ENCODE results near the gene GOLGA6L2.

Gene GOLGA6L2

DNA sequence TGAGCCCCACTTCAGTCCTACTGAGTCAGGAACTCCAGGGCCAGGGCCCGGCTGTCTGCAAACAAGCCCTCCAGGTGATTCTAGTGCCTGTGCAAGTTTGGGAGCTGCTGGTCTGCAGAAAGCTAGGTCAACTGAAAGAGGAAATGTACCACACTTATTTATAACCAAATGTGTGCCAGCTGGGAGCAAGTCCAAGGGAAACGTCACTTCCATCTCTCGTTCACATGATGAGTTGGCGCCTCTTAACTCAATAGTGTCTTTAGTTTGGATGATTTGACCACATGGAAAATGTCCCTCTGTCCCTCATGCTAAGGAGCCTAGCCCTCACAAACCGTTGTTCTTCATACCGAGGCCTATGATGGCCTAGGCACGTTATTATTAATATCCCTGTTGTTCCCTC, 49.3 kb downstream of the GOLGA6L2 start:
- TF ChIP-seq EZH2 (IDR thresholded peaks at IDR 0.05; ENCODE audit: borderline replicate concordance, low read length) (no peak), CTCF (IDR thresholded peaks at IDR 0.05; ENCODE audit: low read length) (no peak)
- Histone ChIP-seq H3K36me3 (ENCODE audit: insufficient read depth, low read length) (no peaks in the 10 kb centered on the region), H3K4me1 (ENCODE audit: insufficient read depth, low read length, severe bottlenecking) (no peaks in the 10 kb centered on the region), H3K9ac (ENCODE audit: low read length) (no peak overlapping the region), H3K79me2 (ENCODE audit: insufficient read depth, low read length) (no peaks in the 10 kb centered on the region), H3F3A (ENCODE audit: insufficient read depth, low read length) (no peaks in the 10 kb centered on the region), H2AFZ (ENCODE audit: low read length) (no peak overlapping the region), H3K9me2 (ENCODE audit: low read depth, low read length) (no peaks in the 10 kb centered on the region), H3K4me2 (ENCODE audit: low read length) (no peak overlapping the region), H3K4me3 (ENCODE audit: low read depth, low read length, poor library complexity, severe bottlenecking) (no peak overlapping the region), H3K27ac (ENCODE audit: low read depth, low read length, poor library complexity, severe bottlenecking) (no peak overlapping the region), H4K20me1 (ENCODE audit: insufficient read depth, low read length) (no peaks in the 10 kb centered on the region), H3K9me3 (ENCODE audit: low read length) (no peaks in the 10 kb centered on the region), H3K27me3 (ENCODE audit: insufficient read depth, low read length) (no peaks in the 10 kb centered on the region)

- no peaks in the 10 kb centered on the region for H3K9me2 ChIP-seq (ENCODE audit: low read depth, low read length)
- TF ChIP-seq EZH2 (IDR thresholded peaks at IDR 0.05; ENCODE audit: borderline replicate concordance, low read length) (no peak), CTCF (IDR thresholded peaks at IDR 0.05; ENCODE audit: low read length) (no peak)
- no peak overlapping the region for H3K9ac ChIP-seq (ENCODE audit: low read length)
- H3K79me2 ChIP-seq (ENCODE audit: insufficient read depth, low read length), result no peaks in the 10 kb centered on the region
- no peaks in the 10 kb centered on the region for H3K27me3 ChIP-seq (ENCODE audit: insufficient read depth, low read length)
- H3K4me2 ChIP-seq (ENCODE audit: low read length), result no peak overlapping the region
- no peaks in the 10 kb centered on the region for H3F3A ChIP-seq (ENCODE audit: insufficient read depth, low read length)
- H3K4me3 ChIP-seq (ENCODE audit: low read depth, low read length, poor library complexity, severe bottlenecking), result no peak overlapping the region
- H2AFZ ChIP-seq (ENCODE audit: low read length), result no peak overlapping the region
- no peak overlapping the region for H3K27ac ChIP-seq (ENCODE audit: low read depth, low read length, poor library complexity, severe bottlenecking)
- H3K9me3 ChIP-seq (ENCODE audit: low read length), result no peaks in the 10 kb centered on the region
- no peaks in the 10 kb centered on the region for H4K20me1 ChIP-seq (ENCODE audit: insufficient read depth, low read length)
- no peaks in the 10 kb centered on the region for H3K36me3 ChIP-seq (ENCODE audit: insufficient read depth, low read length)
- no peaks in the 10 kb centered on the region for H3K4me1 ChIP-seq (ENCODE audit: insufficient read depth, low read length, severe bottlenecking)
Observed at GRCh38 chr15:23395832-23396231, 51.2 kb downstream of the GOLGA6L2 start.

- no peaks in the 10 kb centered on the region for H3K9me2 ChIP-seq (ENCODE audit: low read depth, low read length)
- H2AFZ ChIP-seq (ENCODE audit: low read length), result no peak overlapping the region
- H4K20me1 ChIP-seq (ENCODE audit: insufficient read depth, low read length), result no peaks in the 10 kb centered on the region
- H3K36me3 ChIP-seq (ENCODE audit: insufficient read depth, low read length), result no peaks in the 10 kb centered on the region
- no peaks in the 10 kb centered on the region for H3F3A ChIP-seq (ENCODE audit: insufficient read depth, low read length)
- H3K4me3 ChIP-seq (ENCODE audit: low read depth, low read length, poor library complexity, severe bottlenecking), result no peak overlapping the region
- no peaks in the 10 kb centered on the region for H3K79me2 ChIP-seq (ENCODE audit: insufficient read depth, low read length)
- H3K9ac ChIP-seq (ENCODE audit: low read length), result no peak overlapping the region
- H3K9me3 ChIP-seq (ENCODE audit: low read length), result no peaks in the 10 kb centered on the region
- no peak overlapping the region for H3K4me2 ChIP-seq (ENCODE audit: low read length)
- no peaks in the 10 kb centered on the region for H3K4me1 ChIP-seq (ENCODE audit: insufficient read depth, low read length, severe bottlenecking)
- no peak overlapping the region for H3K27ac ChIP-seq (ENCODE audit: low read depth, low read length, poor library complexity, severe bottlenecking)
- no peaks in the 10 kb centered on the region for H3K27me3 ChIP-seq (ENCODE audit: insufficient read depth, low read length)
- TF ChIP-seq CTCF (IDR thresholded peaks at IDR 0.05; ENCODE audit: low read length) (no peak), EZH2 (IDR thresholded peaks at IDR 0.05; ENCODE audit: borderline replicate concordance, low read length) (no peak)
Observed at GRCh38 chr15:23395030-23395692, 51.9 kb downstream of the GOLGA6L2 start.

Measured in OCI-LY1 (cell line).